Endothelial cell of umbilical vein (primary cell): Measurements from ENCODE around the gene SCAF8.

Source experiments
- CTCF ChIP-seq, 2 donors: IDR thresholded peaks; 1 replicate in 1 of 2; 2 replicates in 1 of 2; pipeline ENCODE4 v1.5.1; 2011; ENCODE audit warnings: low read length in 2 of 2, mild to moderate bottlenecking in 2 of 2, moderate library complexity in 2 of 2, control low read depth in 1 of 2, inconsistent platforms in 1 of 2, low read depth in 1 of 2; ENCODE audit not compliant: insufficient read depth in 1 of 2; ENCODE audit errors: extremely low read depth in 1 of 2
- EZH2 ChIP-seq: IDR thresholded peaks from 2 replicates; pipeline ENCODE4 v1.6.1; 2012; ENCODE audit warnings: borderline replicate concordance, low read depth, mild to moderate bottlenecking, moderate library complexity, low read length, inconsistent platforms; ENCODE audit not compliant: severe bottlenecking

GRCh38 chr6:154821099-154821498 lies 87.9 kb downstream of the SCAF8 start:
- TF ChIP-seq CTCF (IDR thresholded peaks at IDR 0.05; ENCODE audit: extremely low read depth in 1 of 2, insufficient read depth in 1 of 2, low read depth in 1 of 2, low read length in 2 of 2) (no peak), EZH2 (no peak)
